Astrocyte of the spinal cord (primary cell): ENCODE data around the gene CLDND2.
A peak's percentile ranks its signal among the peaks of the same experiment; 100 is the strongest.

Experiments
- DNase-seq: peaks from one replicate; pipeline ENCODE4 v3.0.0; 2011; ENCODE audit warnings: low read depth, low spot score
- H3K4me3 ChIP-seq: 2 replicates; pipeline ENCODE4 v1.5.1; 2011; ENCODE audit warnings: low read depth, mild to moderate bottlenecking, low read length, moderate library complexity
- in situ Hi-C: cut with HindIII; loops from 2 replicates; pipeline ENCODE4 v1.10.0; 2017; ENCODE audit warnings: low sequenced_read_pairs
- TF ChIP-seq, protein P1 (sequence below): IDR thresholded peaks from 2 replicates; pipeline ENCODE4 v1.5.1; 2012; ENCODE audit warnings: low read depth, mild to moderate bottlenecking, low read length, inconsistent platforms

The CLDND2 gene

DNA sequence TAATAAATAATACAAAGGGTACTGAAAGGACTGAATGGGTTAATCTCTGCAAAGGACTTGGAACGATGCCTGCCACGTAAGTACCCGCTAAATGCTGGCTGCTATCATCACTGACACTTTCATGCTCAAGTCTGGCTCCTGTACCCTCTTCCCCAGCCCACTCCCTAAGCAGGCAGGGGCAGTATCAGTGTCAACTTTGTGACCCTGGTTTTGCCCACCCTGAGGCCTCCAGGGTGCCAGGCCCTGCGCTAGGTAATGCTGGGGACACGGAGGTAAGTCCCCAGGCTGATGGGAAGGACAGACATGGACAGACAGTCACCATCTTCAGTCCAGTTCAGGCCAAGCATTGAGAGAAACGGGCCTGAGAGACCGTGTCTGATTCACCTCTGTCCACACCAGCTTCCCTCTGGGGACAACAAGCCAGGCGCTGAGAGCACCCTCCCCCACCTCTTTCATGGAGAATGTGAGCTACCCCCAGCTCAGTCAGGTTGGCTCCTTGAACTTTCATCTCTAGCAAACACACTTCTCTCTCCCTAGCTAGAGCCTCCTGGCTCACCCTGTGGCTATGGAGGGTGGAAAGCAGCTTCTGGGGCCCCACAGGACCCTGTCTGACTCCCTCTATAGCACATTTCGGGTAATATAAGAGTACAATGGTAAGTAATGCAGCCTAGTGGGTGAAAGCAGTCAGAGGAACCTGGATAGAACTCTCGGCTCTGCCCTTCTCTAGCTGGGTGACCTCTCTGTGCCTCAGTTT lies 3.4 kb downstream of the CLDND2 start:
- in situ Hi-C loops, result no loop called here
- peak overlapping the region; percentile 85 for H3K4me3 ChIP-seq
- DNase-seq, result peak; percentile 42
- TF ChIP-seq, protein P1, sequence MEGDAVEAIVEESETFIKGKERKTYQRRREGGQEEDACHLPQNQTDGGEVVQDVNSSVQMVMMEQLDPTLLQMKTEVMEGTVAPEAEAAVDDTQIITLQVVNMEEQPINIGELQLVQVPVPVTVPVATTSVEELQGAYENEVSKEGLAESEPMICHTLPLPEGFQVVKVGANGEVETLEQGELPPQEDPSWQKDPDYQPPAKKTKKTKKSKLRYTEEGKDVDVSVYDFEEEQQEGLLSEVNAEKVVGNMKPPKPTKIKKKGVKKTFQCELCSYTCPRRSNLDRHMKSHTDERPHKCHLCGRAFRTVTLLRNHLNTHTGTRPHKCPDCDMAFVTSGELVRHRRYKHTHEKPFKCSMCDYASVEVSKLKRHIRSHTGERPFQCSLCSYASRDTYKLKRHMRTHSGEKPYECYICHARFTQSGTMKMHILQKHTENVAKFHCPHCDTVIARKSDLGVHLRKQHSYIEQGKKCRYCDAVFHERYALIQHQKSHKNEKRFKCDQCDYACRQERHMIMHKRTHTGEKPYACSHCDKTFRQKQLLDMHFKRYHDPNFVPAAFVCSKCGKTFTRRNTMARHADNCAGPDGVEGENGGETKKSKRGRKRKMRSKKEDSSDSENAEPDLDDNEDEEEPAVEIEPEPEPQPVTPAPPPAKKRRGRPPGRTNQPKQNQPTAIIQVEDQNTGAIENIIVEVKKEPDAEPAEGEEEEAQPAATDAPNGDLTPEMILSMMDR, result no peak

GRCh38 chr19:51364200-51365106 lies 4.3 kb downstream of the CLDND2 start:
- TF ChIP-seq, protein P1, result no peak
- in situ Hi-C loops, result no loop called here
- DNase-seq, result no peak
- no peak overlapping the region for H3K4me3 ChIP-seq

GRCh38 chr19:51361239-51361638 lies 7.6 kb downstream of the CLDND2 start:
- TF ChIP-seq, protein P1, result no peak

GRCh38 chr19:51359294-51359693 lies 9.5 kb downstream of the CLDND2 start:
- TF ChIP-seq, protein P1, result no peak

More at GRCh38 chr19:51361239-51361638, 7.6 kb downstream of the CLDND2 start:
- in situ Hi-C loops, result no loop called here
- H3K4me3 ChIP-seq, result no peak overlapping the region
- no peak for DNase-seq

GRCh38 chr19:51357952-51358351 lies 10.9 kb downstream of the CLDND2 start:
- no peak for DNase-seq
- in situ Hi-C loops, result no loop called here
- no peak overlapping the region for H3K4me3 ChIP-seq
- TF ChIP-seq, protein P1, result no peak

More at GRCh38 chr19:51359294-51359693, 9.5 kb downstream of the CLDND2 start:
- in situ Hi-C loops, result no loop called here
- H3K4me3 ChIP-seq, result no peak overlapping the region
- peak; percentile 93 for DNase-seq

- H3K4me3 ChIP-seq, result no peak overlapping the region
- TF ChIP-seq, protein P1, result no peak
- in situ Hi-C loops, result no loop called here
- DNase-seq, result no peak
These were observed 12.5 kb downstream of the CLDND2 start for GRCh38 chr19:51356159-51356801.
